PFSK-1 (cell line): Measurements from ENCODE around the gene CELF1.

ENCODE experiments used
- FOXP2 ChIP-seq: optimal IDR thresholded peaks from 2 replicates; pipeline ENCODE3; 2011; ENCODE audit warnings: borderline replicate concordance, control low read depth, inconsistent platforms; ENCODE audit not compliant: insufficient read depth; ENCODE audit errors: extremely low read length, extremely low read depth
- POLR2AphosphoS5 ChIP-seq: IDR thresholded peaks from 2 replicates; pipeline ENCODE4 v1.6.1; 2012; ENCODE audit warnings: low read depth, mild to moderate bottlenecking, control low read depth, low read length, moderate library complexity
- SIN3A ChIP-seq: IDR thresholded peaks from 2 replicates; pipeline ENCODE4 v1.6.1; 2012; ENCODE audit warnings: mild to moderate bottlenecking, low read length, moderate library complexity, borderline replicate concordance; ENCODE audit not compliant: insufficient read depth
- TAF1 ChIP-seq: IDR thresholded peaks from 2 replicates; pipeline ENCODE4 v1.6.1; 2012; ENCODE audit warnings: low read length, control low read depth, borderline replicate concordance; ENCODE audit not compliant: insufficient read depth
- TF ChIP-seq, protein P1 (sequence below), 2 experiments: IDR thresholded peaks; 2 replicates each; pipeline versions ENCODE4 v1.6.1 to v1.8.0; 2011 to 2012; ENCODE audit warnings: low read depth in 2 of 2, low read length in 2 of 2, control low read depth in 1 of 2, inconsistent platforms in 1 of 2, mild to moderate bottlenecking in 1 of 2, moderate library complexity in 1 of 2; ENCODE audit not compliant: insufficient read depth in 1 of 2

GRCh38 chr11:47477323-47477722 lies 75.6 kb downstream of the CELF1 start:
- peak; percentile 3; the same call in 1 of the 2 replicates for TF ChIP-seq POLR2AphosphoS5
- no peak for TF ChIP-seq SIN3A
- TF ChIP-seq TAF1 = no peak
- TF ChIP-seq, protein P1, sequence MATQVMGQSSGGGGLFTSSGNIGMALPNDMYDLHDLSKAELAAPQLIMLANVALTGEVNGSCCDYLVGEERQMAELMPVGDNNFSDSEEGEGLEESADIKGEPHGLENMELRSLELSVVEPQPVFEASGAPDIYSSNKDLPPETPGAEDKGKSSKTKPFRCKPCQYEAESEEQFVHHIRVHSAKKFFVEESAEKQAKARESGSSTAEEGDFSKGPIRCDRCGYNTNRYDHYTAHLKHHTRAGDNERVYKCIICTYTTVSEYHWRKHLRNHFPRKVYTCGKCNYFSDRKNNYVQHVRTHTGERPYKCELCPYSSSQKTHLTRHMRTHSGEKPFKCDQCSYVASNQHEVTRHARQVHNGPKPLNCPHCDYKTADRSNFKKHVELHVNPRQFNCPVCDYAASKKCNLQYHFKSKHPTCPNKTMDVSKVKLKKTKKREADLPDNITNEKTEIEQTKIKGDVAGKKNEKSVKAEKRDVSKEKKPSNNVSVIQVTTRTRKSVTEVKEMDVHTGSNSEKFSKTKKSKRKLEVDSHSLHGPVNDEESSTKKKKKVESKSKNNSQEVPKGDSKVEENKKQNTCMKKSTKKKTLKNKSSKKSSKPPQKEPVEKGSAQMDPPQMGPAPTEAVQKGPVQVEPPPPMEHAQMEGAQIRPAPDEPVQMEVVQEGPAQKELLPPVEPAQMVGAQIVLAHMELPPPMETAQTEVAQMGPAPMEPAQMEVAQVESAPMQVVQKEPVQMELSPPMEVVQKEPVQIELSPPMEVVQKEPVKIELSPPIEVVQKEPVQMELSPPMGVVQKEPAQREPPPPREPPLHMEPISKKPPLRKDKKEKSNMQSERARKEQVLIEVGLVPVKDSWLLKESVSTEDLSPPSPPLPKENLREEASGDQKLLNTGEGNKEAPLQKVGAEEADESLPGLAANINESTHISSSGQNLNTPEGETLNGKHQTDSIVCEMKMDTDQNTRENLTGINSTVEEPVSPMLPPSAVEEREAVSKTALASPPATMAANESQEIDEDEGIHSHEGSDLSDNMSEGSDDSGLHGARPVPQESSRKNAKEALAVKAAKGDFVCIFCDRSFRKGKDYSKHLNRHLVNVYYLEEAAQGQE (IDR thresholded peaks at IDR 0.05; ENCODE audit: insufficient read depth in 1 of 2, low read depth in 2 of 2, low read length in 2 of 2) = no peak
- no peak for TF ChIP-seq FOXP2
